BLaER1 (cell line): Measurements from ENCODE around the gene PTPRG.

Experiments used
- H3K27ac ChIP-seq: shearing (Covaris generic); formaldehyde crosslinking; 2 replicates; pipeline ENCODE4 v1.8.1; 2022
- H3K27me3 ChIP-seq: shearing (Covaris generic); formaldehyde crosslinking; 2 replicates; pipeline ENCODE4 v1.8.1; 2022
- H3K36me3 ChIP-seq: shearing (Covaris generic); formaldehyde crosslinking; 2 replicates; pipeline ENCODE4 v1.8.1; 2022
- H3K4me1 ChIP-seq: shearing (Covaris generic); formaldehyde crosslinking; 2 replicates; pipeline ENCODE4 v1.8.1; 2022
- H3K4me2 ChIP-seq: shearing (Covaris generic); formaldehyde crosslinking; 2 replicates; pipeline ENCODE4 v1.8.1; 2022
- H3K4me3 ChIP-seq: shearing (Covaris generic); formaldehyde crosslinking; 2 replicates; pipeline ENCODE4 v1.8.1; 2022
- H3K9ac ChIP-seq: shearing (Covaris generic); formaldehyde crosslinking; 2 replicates; pipeline ENCODE4 v1.8.1; 2022
- H3K9me3 ChIP-seq: shearing (Covaris generic); formaldehyde crosslinking; 2 replicates; pipeline ENCODE4 v1.8.1; 2022
- H4K20me1 ChIP-seq: shearing (Covaris generic); formaldehyde crosslinking; 2 replicates; pipeline ENCODE4 v1.8.1; 2022
- Cebpa-rat ChIP-seq: shearing (Covaris generic); IDR thresholded peaks from 2 replicates; pipeline ENCODE4 v1.8.1; 2022

Gene PTPRG

GRCh38 chr3:61943975-61944374 lies 382.6 kb downstream of the PTPRG start:
- no peak for TF ChIP-seq Cebpa-rat
- H3K4me3 ChIP-seq: no peak overlapping the region
- no peaks in the 10 kb centered on the region for H3K27me3 ChIP-seq
- no peaks in the 10 kb centered on the region for H3K36me3 ChIP-seq
- H4K20me1 ChIP-seq: no peaks in the 10 kb centered on the region
- no peak overlapping the region; the same call in 1 of the 2 replicates for H3K4me2 ChIP-seq
- H3K27ac ChIP-seq: no peak overlapping the region
- peaks cover 46% of the 10 kb centered on the region for H3K4me1 ChIP-seq
- no peak overlapping the region for H3K9ac ChIP-seq
- peaks cover 24% of the 10 kb centered on the region for H3K9me3 ChIP-seq

GRCh38 chr3:61944726-61945125 lies 383.4 kb downstream of the PTPRG start:
- H4K20me1 ChIP-seq: no peaks in the 10 kb centered on the region
- H3K9ac ChIP-seq: no peak overlapping the region
- TF ChIP-seq Cebpa-rat: no peak
- H3K9me3 ChIP-seq: peaks cover 24% of the 10 kb centered on the region
- no peaks in the 10 kb centered on the region for H3K36me3 ChIP-seq
- no peak overlapping the region for H3K27ac ChIP-seq
- H3K4me1 ChIP-seq: peaks cover 53% of the 10 kb centered on the region
- no peak overlapping the region for H3K4me2 ChIP-seq
- H3K27me3 ChIP-seq: no peaks in the 10 kb centered on the region
- no peak overlapping the region for H3K4me3 ChIP-seq

GRCh38 chr3:61945657-61946056 lies 384.3 kb downstream of the PTPRG start:
- Histone ChIP-seq H3K9ac (no peak overlapping the region), H3K4me2 (no peak overlapping the region), H4K20me1 (no peaks in the 10 kb centered on the region), H3K36me3 (no peaks in the 10 kb centered on the region), H3K9me3 (peaks cover 24% of the 10 kb centered on the region), H3K27ac (no peak overlapping the region), H3K4me3 (no peak overlapping the region), H3K4me1 (peaks cover 60% of the 10 kb centered on the region), H3K27me3 (no peaks in the 10 kb centered on the region)
- TF ChIP-seq Cebpa-rat: no peak

- TF ChIP-seq Cebpa-rat: no peak
- Histone ChIP-seq H3K9ac (no peak overlapping the region), H3K27ac (no peak overlapping the region), H3K4me2 (peak overlapping the region; percentile 62; the same call in 1 of the 2 replicates), H3K4me3 (no peak overlapping the region), H3K9me3 (peaks cover 15% of the 10 kb centered on the region), H3K4me1 (peaks cover 60% of the 10 kb centered on the region), H4K20me1 (no peaks in the 10 kb centered on the region), H3K27me3 (no peaks in the 10 kb centered on the region), H3K36me3 (no peaks in the 10 kb centered on the region)
These were observed 385.4 kb downstream of the PTPRG start for GRCh38 chr3:61946570-61947324.

GRCh38 chr3:61947456-61947855 lies 386.1 kb downstream of the PTPRG start:
- H3K4me2 ChIP-seq: peak overlapping the region; percentile 62
- no peak overlapping the region for H3K4me3 ChIP-seq
- H3K27me3 ChIP-seq: no peaks in the 10 kb centered on the region
- 0 out of 2 replicates have a peak, but pooled peaks cover 8% of the 10 kb centered on the region for H3K9me3 ChIP-seq
- no peak for TF ChIP-seq Cebpa-rat
- H3K9ac ChIP-seq: no peak overlapping the region
- H4K20me1 ChIP-seq: no peaks in the 10 kb centered on the region
- peak overlapping the region; percentile 28; the same call in 1 of the 2 replicates for H3K27ac ChIP-seq
- H3K4me1 ChIP-seq: peaks cover 60% of the 10 kb centered on the region
- no peaks in the 10 kb centered on the region for H3K36me3 ChIP-seq

- no peaks in the 10 kb centered on the region for H4K20me1 ChIP-seq
- no peak overlapping the region for H3K27ac ChIP-seq
- H3K36me3 ChIP-seq: no peaks in the 10 kb centered on the region
- H3K4me1 ChIP-seq: peaks cover 54% of the 10 kb centered on the region
- peak overlapping the region; percentile 62 for H3K4me2 ChIP-seq
- TF ChIP-seq Cebpa-rat: no peak
- H3K9ac ChIP-seq: no peak overlapping the region
- H3K27me3 ChIP-seq: no peaks in the 10 kb centered on the region
- no peak overlapping the region for H3K4me3 ChIP-seq
- H3K9me3 ChIP-seq: no peaks in the 10 kb centered on the region
These were observed 387.4 kb downstream of the PTPRG start for GRCh38 chr3:61948699-61949305.

- no peak for TF ChIP-seq Cebpa-rat
- H3K4me3 ChIP-seq: no peak overlapping the region
- H3K36me3 ChIP-seq: no peaks in the 10 kb centered on the region
- no peak overlapping the region for H3K9ac ChIP-seq
- H3K4me1 ChIP-seq: peaks cover 12% of the 10 kb centered on the region
- H4K20me1 ChIP-seq: no peaks in the 10 kb centered on the region
- no peak overlapping the region for H3K4me2 ChIP-seq
- H3K27ac ChIP-seq: no peak overlapping the region
- no peaks in the 10 kb centered on the region for H3K27me3 ChIP-seq
- no peaks in the 10 kb centered on the region for H3K9me3 ChIP-seq
These were observed 392.7 kb downstream of the PTPRG start for GRCh38 chr3:61954097-61954540.

- H3K27me3 ChIP-seq: no peaks in the 10 kb centered on the region
- H3K4me1 ChIP-seq: no peaks in the 10 kb centered on the region
- no peak overlapping the region for H3K9ac ChIP-seq
- no peaks in the 10 kb centered on the region for H3K36me3 ChIP-seq
- no peak for TF ChIP-seq Cebpa-rat
- H4K20me1 ChIP-seq: no peaks in the 10 kb centered on the region
- H3K9me3 ChIP-seq: no peaks in the 10 kb centered on the region
- no peak overlapping the region for H3K27ac ChIP-seq
- no peak overlapping the region for H3K4me2 ChIP-seq
- no peak overlapping the region for H3K4me3 ChIP-seq
These were observed 394.1 kb downstream of the PTPRG start for GRCh38 chr3:61955483-61955882.

GRCh38 chr3:61956236-61956635 lies 394.9 kb downstream of the PTPRG start:
- no peak for TF ChIP-seq Cebpa-rat
- Histone ChIP-seq H3K27me3 (no peaks in the 10 kb centered on the region), H3K36me3 (no peaks in the 10 kb centered on the region), H3K4me1 (no peaks in the 10 kb centered on the region), H4K20me1 (no peaks in the 10 kb centered on the region), H3K4me3 (no peak overlapping the region), H3K9ac (no peak overlapping the region), H3K9me3 (no peaks in the 10 kb centered on the region), H3K4me2 (no peak overlapping the region), H3K27ac (no peak overlapping the region)

- no peaks in the 10 kb centered on the region for H4K20me1 ChIP-seq
- H3K27ac ChIP-seq: no peak overlapping the region
- H3K4me3 ChIP-seq: no peak overlapping the region
- H3K4me2 ChIP-seq: no peak overlapping the region
- H3K36me3 ChIP-seq: no peaks in the 10 kb centered on the region
- no peaks in the 10 kb centered on the region for H3K27me3 ChIP-seq
- H3K9ac ChIP-seq: no peak overlapping the region
- TF ChIP-seq Cebpa-rat: no peak
- no peaks in the 10 kb centered on the region for H3K9me3 ChIP-seq
- no peaks in the 10 kb centered on the region for H3K4me1 ChIP-seq
These were observed 395.9 kb downstream of the PTPRG start for GRCh38 chr3:61957259-61957658.
